K562 (cell line): ENCODE measurements around the gene DEDD. TPM values are rescaled to one million over a fixed set of nuclear protein-coding genes. Genes with fewer than 3 reads are reported as not detected.
A peak's percentile ranks its signal among the peaks of the same experiment; 100 is the strongest.

Experiments
- DPF2 ChIP-seq: fragments of 450-650 bp; IDR thresholded peaks from 2 replicates; pipeline ENCODE4 v1.6.1; 2016
- HDAC2 ChIP-seq: fragments of 450-650 bp; IDR thresholded peaks from 2 replicates; pipeline ENCODE4 v1.6.1; 2016; ENCODE audit warnings: mild to moderate bottlenecking
- KLF1 ChIP-seq: fragments of 450-650 bp; IDR thresholded peaks from 2 replicates; pipeline ENCODE4 v1.6.1; 2016; ENCODE audit warnings: missing genetic modification characterization, missing compliant biosample characterization
- MTA3 ChIP-seq: fragments of 450-650 bp; formaldehyde crosslinking; IDR thresholded peaks from 2 replicates; pipeline ENCODE4 v1.6.1; 2017; ENCODE audit warnings: mild to moderate bottlenecking, borderline replicate concordance
- NR2F6 ChIP-seq: fragments of 450-650 bp; formaldehyde crosslinking; IDR thresholded peaks from 2 replicates; pipeline ENCODE4 v1.4.0; 2020; ENCODE audit warnings: mild to moderate bottlenecking
- POLR2B ChIP-seq: fragments of 450-650 bp; IDR thresholded peaks from 2 replicates; pipeline ENCODE4 v1.6.1; 2018; ENCODE audit warnings: low read depth; ENCODE audit not compliant: partially characterized antibody
- PTRF ChIP-seq: fragments of 450-650 bp; IDR thresholded peaks from 2 replicates; pipeline ENCODE4 v1.6.1; 2016; ENCODE audit warnings: mild to moderate bottlenecking, missing genetic modification characterization, missing compliant biosample characterization
- RBM14 ChIP-seq: fragments of 200-400 bp; formaldehyde crosslinking; IDR thresholded peaks from 2 replicates; pipeline ENCODE4 v1.6.1; 2018; ENCODE audit warnings: low read depth, mild to moderate bottlenecking, low read length, moderate library complexity, borderline replicate concordance; ENCODE audit not compliant: insufficient read depth
- SMARCE1 ChIP-seq: fragments of 450-650 bp; IDR thresholded peaks from 2 replicates; pipeline ENCODE4 v1.7.1; 2016; ENCODE audit warnings: mild to moderate bottlenecking
- YBX1 ChIP-seq: fragments of 450-650 bp; IDR thresholded peaks from 2 replicates; pipeline ENCODE4 v1.7.1; 2016; ENCODE audit warnings: mild to moderate bottlenecking
- ZBED1 ChIP-seq: IDR thresholded peaks from 2 replicates; pipeline ENCODE4 v1.6.1; 2014
- ZBTB7A ChIP-seq: IDR thresholded peaks from 2 replicates; pipeline ENCODE4 v1.6.1; 2011; ENCODE audit warnings: low read depth, mild to moderate bottlenecking, low read length, moderate library complexity, borderline replicate concordance; ENCODE audit not compliant: control insufficient read depth
- polyA plus RNA-seq, 8 experiments: library from polyadenylated mRNA; depleted of rRNA in 4 of 8; stranded (reverse) in 5 of 8; unstranded in 3 of 8; fragments of >200 nt; fragmentation: Nextera tagmentation in 2 of 8; fragmentation: Illumina TruSeq in 1 of 8; extraction: Ambion mirVana in 2 of 8; extraction: Trizol in 1 of 8; gene quantifications; 2 replicates each; pipeline versions ENCODE4 v1.2.1 to v1.2.3, GENCODE V29; 2011 to 2014; ENCODE audit warnings: inconsistent platforms in 1 of 8, missing spikeins in 1 of 8
- total RNA-seq, 7 experiments: library from RNA; depleted of rRNA in 6 of 7; stranded (reverse); fragments of >200 nt in 6 of 7; fragmentation: Illumina TruSeq in 2 of 7; extraction: Trizol in 2 of 7; gene quantifications; 2 replicates each; pipeline versions ENCODE4 v1.2.1 to v1.2.3, GENCODE V29; 2011 to 2021; ENCODE audit warnings: low replicate concordance in 1 of 7
- TF ChIP-seq, protein P1 (sequence below): sonication (generic); formaldehyde crosslinking; IDR thresholded peaks from 2 replicates; pipeline ENCODE4 v1.5.0; 2020; ENCODE audit warnings: missing genetic modification reagents
- TF ChIP-seq, protein P2 (sequence below): sonication (generic); formaldehyde crosslinking; IDR thresholded peaks from 2 replicates; pipeline ENCODE4 v1.8.1; 2023; ENCODE audit warnings: mild to moderate bottlenecking, missing genetic modification reagents
- TF ChIP-seq, protein P3 (sequence below): fragments of 250-450 bp; sonication (Bioruptor Pico); IDR thresholded peaks from 2 replicates; pipeline ENCODE4 v1.5.0; 2021
- TF ChIP-seq, protein P4 (sequence below): sonication (generic); formaldehyde crosslinking; IDR thresholded peaks from 2 replicates; pipeline ENCODE4 v1.8.1; 2023; ENCODE audit warnings: mild to moderate bottlenecking, missing genetic modification reagents
- TF ChIP-seq, protein P5 (sequence below): fragments of 250-450 bp; sonication (Bioruptor Pico); IDR thresholded peaks from 2 replicates; pipeline ENCODE4 v1.5.0; 2020; ENCODE audit warnings: mild to moderate bottlenecking
- TF ChIP-seq, protein P6 (sequence below): sonication (generic); formaldehyde crosslinking; IDR thresholded peaks from 2 replicates; pipeline ENCODE4 v1.8.0; 2022; ENCODE audit warnings: missing genetic modification reagents, mild to moderate bottlenecking, borderline replicate concordance

The DEDD gene
- total and polyA plus RNA-seq, 9 of the 15 experiments (the other 6 are each of a cell fraction or from before 2014, with no cell fraction given), result 11.6 to 41.0 (median 16.8) TPM

DNA sequence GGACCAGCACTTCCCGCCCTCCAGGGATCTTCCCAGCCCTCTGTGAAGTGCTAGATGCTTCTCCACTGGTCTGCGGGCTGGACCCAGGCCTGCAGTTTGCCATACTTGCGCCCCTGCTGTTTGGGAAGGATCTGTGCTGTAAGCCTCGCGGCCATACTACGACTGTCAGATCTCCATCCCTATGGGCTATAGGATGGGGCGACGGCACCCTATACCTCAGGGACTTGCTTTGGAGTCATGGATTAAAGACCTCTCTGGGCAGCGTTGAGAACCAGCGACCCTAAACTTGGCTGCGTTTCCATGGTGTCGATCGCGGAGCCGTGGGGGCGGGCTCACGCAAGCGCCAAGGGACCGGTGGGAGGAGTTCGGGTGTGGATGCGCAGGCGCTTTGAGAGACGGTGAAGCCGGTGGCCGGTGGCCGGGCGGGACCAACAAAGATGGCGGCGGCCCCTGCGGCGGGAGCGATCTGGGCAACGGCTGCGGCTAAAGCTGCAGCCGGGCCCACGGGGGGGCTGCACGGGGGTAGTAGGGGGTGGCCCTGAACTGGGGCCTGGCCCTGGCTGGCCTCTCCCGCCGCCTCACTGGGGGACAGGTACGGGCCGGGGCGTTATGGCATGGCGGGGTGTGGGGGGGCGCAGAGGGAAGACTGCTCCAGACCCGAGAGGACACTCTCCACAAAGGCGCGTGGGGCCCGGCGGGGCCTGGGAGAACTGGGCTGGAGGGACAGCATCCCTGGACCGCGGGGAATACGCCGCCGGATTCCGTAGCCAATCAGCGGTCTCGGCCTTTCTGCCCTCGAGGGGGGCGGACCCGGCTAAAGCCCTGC is 26.8 kb upstream of the DEDD start, which contains the start of gene USP21 (continued):
- TF ChIP-seq ZBTB7A, result peak; percentile 48; the same call in 1 of the 2 replicates
- TF ChIP-seq, protein P1, sequence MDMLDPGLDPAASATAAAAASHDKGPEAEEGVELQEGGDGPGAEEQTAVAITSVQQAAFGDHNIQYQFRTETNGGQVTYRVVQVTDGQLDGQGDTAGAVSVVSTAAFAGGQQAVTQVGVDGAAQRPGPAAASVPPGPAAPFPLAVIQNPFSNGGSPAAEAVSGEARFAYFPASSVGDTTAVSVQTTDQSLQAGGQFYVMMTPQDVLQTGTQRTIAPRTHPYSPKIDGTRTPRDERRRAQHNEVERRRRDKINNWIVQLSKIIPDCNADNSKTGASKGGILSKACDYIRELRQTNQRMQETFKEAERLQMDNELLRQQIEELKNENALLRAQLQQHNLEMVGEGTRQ (CRISPR knock-in tag), result no peak
- peak; percentile 94 for TF ChIP-seq POLR2B
- no peak for TF ChIP-seq NR2F6 (CRISPR knock-in tag)
- TF ChIP-seq PTRF (tag), result no peak
- no peak for TF ChIP-seq YBX1
- TF ChIP-seq, protein P2, sequence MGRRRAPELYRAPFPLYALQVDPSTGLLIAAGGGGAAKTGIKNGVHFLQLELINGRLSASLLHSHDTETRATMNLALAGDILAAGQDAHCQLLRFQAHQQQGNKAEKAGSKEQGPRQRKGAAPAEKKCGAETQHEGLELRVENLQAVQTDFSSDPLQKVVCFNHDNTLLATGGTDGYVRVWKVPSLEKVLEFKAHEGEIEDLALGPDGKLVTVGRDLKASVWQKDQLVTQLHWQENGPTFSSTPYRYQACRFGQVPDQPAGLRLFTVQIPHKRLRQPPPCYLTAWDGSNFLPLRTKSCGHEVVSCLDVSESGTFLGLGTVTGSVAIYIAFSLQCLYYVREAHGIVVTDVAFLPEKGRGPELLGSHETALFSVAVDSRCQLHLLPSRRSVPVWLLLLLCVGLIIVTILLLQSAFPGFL (CRISPR knock-in tag), result peak; percentile 92; the same call in 1 of the 2 replicates
- TF ChIP-seq ZBED1, result no peak
- TF ChIP-seq, protein P3, sequence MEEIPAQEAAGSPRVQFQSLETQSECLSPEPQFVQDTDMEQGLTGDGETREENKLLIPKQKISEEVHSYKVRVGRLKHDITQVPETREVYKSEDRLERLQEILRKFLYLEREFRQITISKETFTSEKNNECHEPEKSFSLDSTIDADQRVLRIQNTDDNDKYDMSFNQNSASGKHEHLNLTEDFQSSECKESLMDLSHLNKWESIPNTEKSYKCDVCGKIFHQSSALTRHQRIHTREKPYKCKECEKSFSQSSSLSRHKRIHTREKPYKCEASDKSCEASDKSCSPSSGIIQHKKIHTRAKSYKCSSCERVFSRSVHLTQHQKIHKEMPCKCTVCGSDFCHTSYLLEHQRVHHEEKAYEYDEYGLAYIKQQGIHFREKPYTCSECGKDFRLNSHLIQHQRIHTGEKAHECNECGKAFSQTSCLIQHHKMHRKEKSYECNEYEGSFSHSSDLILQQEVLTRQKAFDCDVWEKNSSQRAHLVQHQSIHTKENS, result no peak
- TF ChIP-seq, protein P4, sequence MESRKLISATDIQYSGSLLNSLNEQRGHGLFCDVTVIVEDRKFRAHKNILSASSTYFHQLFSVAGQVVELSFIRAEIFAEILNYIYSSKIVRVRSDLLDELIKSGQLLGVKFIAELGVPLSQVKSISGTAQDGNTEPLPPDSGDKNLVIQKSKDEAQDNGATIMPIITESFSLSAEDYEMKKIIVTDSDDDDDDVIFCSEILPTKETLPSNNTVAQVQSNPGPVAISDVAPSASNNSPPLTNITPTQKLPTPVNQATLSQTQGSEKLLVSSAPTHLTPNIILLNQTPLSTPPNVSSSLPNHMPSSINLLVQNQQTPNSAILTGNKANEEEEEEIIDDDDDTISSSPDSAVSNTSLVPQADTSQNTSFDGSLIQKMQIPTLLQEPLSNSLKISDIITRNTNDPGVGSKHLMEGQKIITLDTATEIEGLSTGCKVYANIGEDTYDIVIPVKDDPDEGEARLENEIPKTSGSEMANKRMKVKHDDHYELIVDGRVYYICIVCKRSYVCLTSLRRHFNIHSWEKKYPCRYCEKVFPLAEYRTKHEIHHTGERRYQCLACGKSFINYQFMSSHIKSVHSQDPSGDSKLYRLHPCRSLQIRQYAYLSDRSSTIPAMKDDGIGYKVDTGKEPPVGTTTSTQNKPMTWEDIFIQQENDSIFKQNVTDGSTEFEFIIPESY (CRISPR knock-in tag), result peak; percentile 46; the same call in 1 of the 2 replicates
- TF ChIP-seq HDAC2, result no peak
- TF ChIP-seq, protein P5, sequence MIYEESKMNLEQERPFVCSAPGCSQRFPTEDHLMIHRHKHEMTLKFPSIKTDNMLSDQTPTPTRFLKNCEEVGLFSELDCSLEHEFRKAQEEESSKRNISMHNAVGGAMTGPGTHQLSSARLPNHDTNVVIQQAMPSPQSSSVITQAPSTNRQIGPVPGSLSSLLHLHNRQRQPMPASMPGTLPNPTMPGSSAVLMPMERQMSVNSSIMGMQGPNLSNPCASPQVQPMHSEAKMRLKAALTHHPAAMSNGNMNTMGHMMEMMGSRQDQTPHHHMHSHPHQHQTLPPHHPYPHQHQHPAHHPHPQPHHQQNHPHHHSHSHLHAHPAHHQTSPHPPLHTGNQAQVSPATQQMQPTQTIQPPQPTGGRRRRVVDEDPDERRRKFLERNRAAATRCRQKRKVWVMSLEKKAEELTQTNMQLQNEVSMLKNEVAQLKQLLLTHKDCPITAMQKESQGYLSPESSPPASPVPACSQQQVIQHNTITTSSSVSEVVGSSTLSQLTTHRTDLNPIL, result no peak
- TF ChIP-seq DPF2, result no peak
- no peak for TF ChIP-seq SMARCE1
- peak; percentile 63; the same call in 1 of the 2 replicates for TF ChIP-seq MTA3
- TF ChIP-seq RBM14, result no peak
- TF ChIP-seq KLF1 (tag), result no peak
- TF ChIP-seq, protein P6, sequence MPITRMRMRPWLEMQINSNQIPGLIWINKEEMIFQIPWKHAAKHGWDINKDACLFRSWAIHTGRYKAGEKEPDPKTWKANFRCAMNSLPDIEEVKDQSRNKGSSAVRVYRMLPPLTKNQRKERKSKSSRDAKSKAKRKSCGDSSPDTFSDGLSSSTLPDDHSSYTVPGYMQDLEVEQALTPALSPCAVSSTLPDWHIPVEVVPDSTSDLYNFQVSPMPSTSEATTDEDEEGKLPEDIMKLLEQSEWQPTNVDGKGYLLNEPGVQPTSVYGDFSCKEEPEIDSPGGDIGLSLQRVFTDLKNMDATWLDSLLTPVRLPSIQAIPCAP (CRISPR knock-in tag), result no peak
